Measurements from ENCODE around the gene TLL2. TPM values are rescaled to one million over a fixed set of nuclear protein-coding genes. Genes with fewer than 3 reads are reported as not detected.
"Not testable (repeated sequence)": the region's sequence is repeated elsewhere in the genome, so short reads cannot be mapped to it uniquely, and the experiment has no call there.

Gene TLL2
- total RNA-seq, 2 donors from 2014 or later: not detected

GRCh38 chr10:96548589-96548988, 34.9 kb upstream of the TLL2 start:
- H3K36me3 ChIP-seq: peaks cover 22% of the 10 kb centered on the region
- no peaks in the 10 kb centered on the region for H3K27me3 ChIP-seq (replicated peaks; ENCODE audit: insufficient read depth)
- no peak for ATAC-seq (ENCODE audit: insufficient number of reproducible peaks, low FRiP score, low read depth)
- no peak overlapping the region for H3K4me3 ChIP-seq
- H3K4me1 ChIP-seq (ENCODE audit: control insufficient read depth in 1 of 2, low read depth in 2 of 2): no peaks in the 10 kb centered on the region
- TF ChIP-seq CTCF (IDR thresholded peaks at IDR 0.05): no peak
- DNase-seq (ENCODE audit: low spot score): no peak
- no peaks in the 10 kb centered on the region for H3K9me3 ChIP-seq
- H3K27ac ChIP-seq: no peak overlapping the region

GRCh38 chr10:96545558-96545957, 31.8 kb upstream of the TLL2 start:
- not testable (repeated sequence) for H3K27ac ChIP-seq; DNase-seq (ENCODE audit: low spot score); H3K27me3 ChIP-seq (replicated peaks; ENCODE audit: insufficient read depth); H3K4me1 ChIP-seq (ENCODE audit: control insufficient read depth in 1 of 2, low read depth in 2 of 2); ATAC-seq (ENCODE audit: insufficient number of reproducible peaks, low FRiP score, low read depth); H3K4me3 ChIP-seq; H3K9me3 ChIP-seq
- peaks cover 16% of the 10 kb centered on the region for H3K36me3 ChIP-seq

- TF ChIP-seq CTCF (IDR thresholded peaks at IDR 0.05): no peak
- H3K4me3 ChIP-seq: no peak overlapping the region
- no peaks in the 10 kb centered on the region for H3K27me3 ChIP-seq (replicated peaks; ENCODE audit: insufficient read depth)
- H3K4me1 ChIP-seq (ENCODE audit: control insufficient read depth in 1 of 2, low read depth in 2 of 2): no peaks in the 10 kb centered on the region
- H3K36me3 ChIP-seq: peaks cover 25% of the 10 kb centered on the region
- ATAC-seq (ENCODE audit: insufficient number of reproducible peaks, low FRiP score, low read depth): no peak
- no peaks in the 10 kb centered on the region for H3K9me3 ChIP-seq
- no peak for DNase-seq (ENCODE audit: low spot score)
- no peak overlapping the region for H3K27ac ChIP-seq
These were observed 28.2 kb upstream of the TLL2 start for GRCh38 chr10:96541921-96542320.

GRCh38 chr10:96540240-96540639, 26.5 kb upstream of the TLL2 start:
- Histone ChIP-seq H3K4me1 (ENCODE audit: control insufficient read depth in 1 of 2, low read depth in 2 of 2) (no peaks in the 10 kb centered on the region), H3K27me3 (replicated peaks; ENCODE audit: insufficient read depth) (no peaks in the 10 kb centered on the region), H3K27ac (no peak overlapping the region), H3K9me3 (no peaks in the 10 kb centered on the region), H3K4me3 (no peak overlapping the region), H3K36me3 (peaks cover 21% of the 10 kb centered on the region)
- TF ChIP-seq CTCF (IDR thresholded peaks at IDR 0.05): no peak
- ATAC-seq (ENCODE audit: insufficient number of reproducible peaks, low FRiP score, low read depth) (no peak), DNase-seq (ENCODE audit: low spot score) (no peak)

- Histone ChIP-seq H3K27me3 (replicated peaks; ENCODE audit: insufficient read depth) (no peaks in the 10 kb centered on the region), H3K27ac (no peak overlapping the region), H3K4me3 (no peak overlapping the region), H3K36me3 (peaks cover 20% of the 10 kb centered on the region), H3K9me3 (no peaks in the 10 kb centered on the region), H3K4me1 (ENCODE audit: control insufficient read depth in 1 of 2, low read depth in 2 of 2) (no peaks in the 10 kb centered on the region)
- ATAC-seq (ENCODE audit: insufficient number of reproducible peaks, low FRiP score, low read depth) (no peak), DNase-seq (ENCODE audit: low spot score) (no peak)
- no peak for TF ChIP-seq CTCF (IDR thresholded peaks at IDR 0.05)
These were observed 25.0 kb upstream of the TLL2 start for GRCh38 chr10:96538683-96539082.

- ATAC-seq (ENCODE audit: insufficient number of reproducible peaks, low FRiP score, low read depth) (no peak), DNase-seq (ENCODE audit: low spot score) (no peak)
- TF ChIP-seq CTCF (IDR thresholded peaks at IDR 0.05): no peak
- Histone ChIP-seq H3K9me3 (no peaks in the 10 kb centered on the region), H3K4me1 (ENCODE audit: control insufficient read depth in 1 of 2, low read depth in 2 of 2) (no peaks in the 10 kb centered on the region), H3K27ac (no peak overlapping the region), H3K36me3 (peaks cover 11% of the 10 kb centered on the region), H3K4me3 (no peak overlapping the region), H3K27me3 (replicated peaks; ENCODE audit: insufficient read depth) (no peaks in the 10 kb centered on the region)
These were observed 22.4 kb upstream of the TLL2 start for GRCh38 chr10:96536129-96536528.
